Endothelial cell of umbilical vein (primary cell): ENCODE results near the gene CASKIN2. TPM values are rescaled to one million over a fixed set of nuclear protein-coding genes. Genes with fewer than 3 reads are reported as not detected.

Source experiments
- BruUV-seq: library from RNA; stranded (reverse); fragments of 400-500 nt; replicated peaks from 2 replicates; lab custom pipeline; 2021; lab: Mats Ljungman, UMichigan
- CTCF ChIA-PET: fragments of 300-600, 350-600 bp; sonication (Branson Sonifier 250); formaldehyde crosslinking; loops from one replicate; lab custom pipeline; 2021; ENCODE audit warnings: antibody characterized with exemption, inconsistent platforms; lab: Charles Lee
- POLR2A ChIA-PET: fragments of 300-600, 350-600 bp; sonication (Branson Sonifier 250); formaldehyde crosslinking; loops from one replicate; lab custom pipeline; 2021; ENCODE audit warnings: antibody characterized with exemption, inconsistent platforms; lab: Charles Lee
- DNase-seq: peaks from one replicate; pipeline ENCODE4 v3.0.0-alpha.2; 2011; ENCODE audit warnings: low read depth, low spot score
- FAIRE-seq: peaks from 2 replicates; lab custom pipeline; 2011; peaks lifted over from hg19 to GRCh38; lab: Jason Lieb, UNC
- H2AFZ ChIP-seq: 2 replicates; pipeline ENCODE4 v1.6.0; 2012; ENCODE audit warnings: low read depth, low read length, control low read depth, inconsistent platforms
- H3K27ac ChIP-seq: 2 replicates; pipeline ENCODE4 v1.5.1; 2011; ENCODE audit warnings: low read depth, mild to moderate bottlenecking, control low read depth, low read length, moderate library complexity; ENCODE audit not compliant: insufficient read depth
- H3K27me3 ChIP-seq, 2 experiments: 2 replicates each; pipeline versions ENCODE4 v1.6.0 to v1.6.1; 2011; ENCODE audit warnings: low read length in 2 of 2, mixed read lengths in 1 of 2; ENCODE audit not compliant: control insufficient read depth in 2 of 2, insufficient read depth in 2 of 2
- H3K36me3 ChIP-seq, 2 experiments: 2 replicates in 1 of 2; 3 replicates in 1 of 2; pipeline ENCODE4 v1.5.1; 2011; ENCODE audit warnings: low read length in 2 of 2, mild to moderate bottlenecking in 1 of 2, moderate library complexity in 1 of 2; ENCODE audit not compliant: control insufficient read depth in 2 of 2, insufficient read depth in 2 of 2; ENCODE audit errors: extremely low read depth in 1 of 2
- H3K4me1 ChIP-seq: 3 replicates; pipeline ENCODE4 v1.5.1; 2011; ENCODE audit warnings: mild to moderate bottlenecking, low read length; ENCODE audit not compliant: control insufficient read depth, insufficient read depth; ENCODE audit errors: extremely low read depth
- H3K4me2 ChIP-seq: 2 replicates; pipeline ENCODE4 v1.6.1; 2011; ENCODE audit warnings: low read length, control low read depth, mixed read lengths; ENCODE audit not compliant: insufficient read depth
- H3K4me3 ChIP-seq, 3 experiments: fragments of 200-600 bp in 1 of 3; sonication (generic), shearing (Covaris generic) in 1 of 3; replicated peaks in 1 of 3; 2 replicates each; pipeline ENCODE4 v1.5.1; 2011 to 2016; ENCODE audit warnings: control low read depth in 3 of 3, low read length in 3 of 3, mild to moderate bottlenecking in 2 of 3, inconsistent platforms in 1 of 3, low read depth in 1 of 3, moderate library complexity in 1 of 3; ENCODE audit not compliant: insufficient read depth in 1 of 3
- H3K79me2 ChIP-seq: 2 replicates; pipeline ENCODE4 v1.6.0; 2012; ENCODE audit warnings: low read length, inconsistent platforms; ENCODE audit not compliant: control insufficient read depth, insufficient read depth
- H3K9ac ChIP-seq: replicated peaks from 2 replicates; pipeline ENCODE3; 2011; ENCODE audit warnings: low read length, control low read depth; ENCODE audit not compliant: insufficient read depth; ENCODE audit errors: extremely low read depth
- H3K9me1 ChIP-seq: replicated peaks from 3 replicates; pipeline ENCODE4 v1.6.0; 2011; ENCODE audit warnings: mild to moderate bottlenecking, low read length; ENCODE audit not compliant: control insufficient read depth, insufficient read depth; ENCODE audit errors: extremely low read depth
- H3K9me3 ChIP-seq: replicated peaks from 2 replicates; pipeline ENCODE4 v1.5.1; 2012; ENCODE audit warnings: low read length, inconsistent platforms; ENCODE audit not compliant: control insufficient read depth, insufficient read depth
- H4K20me1 ChIP-seq: replicated peaks from 2 replicates; pipeline ENCODE3; 2011; ENCODE audit warnings: mild to moderate bottlenecking, low read length; ENCODE audit not compliant: control insufficient read depth, insufficient read depth; ENCODE audit errors: extremely low read depth
- EZH2 ChIP-seq: IDR thresholded peaks from 2 replicates; pipeline ENCODE4 v1.6.1; 2012; ENCODE audit warnings: borderline replicate concordance, low read depth, mild to moderate bottlenecking, moderate library complexity, low read length, inconsistent platforms; ENCODE audit not compliant: severe bottlenecking
- FOS ChIP-seq: IDR thresholded peaks from 2 replicates; pipeline ENCODE4 v1.6.1; 2011; ENCODE audit warnings: mild to moderate bottlenecking, low read length, moderate library complexity, borderline replicate concordance; ENCODE audit not compliant: insufficient read depth
- GATA2 ChIP-seq: IDR thresholded peaks from 2 replicates; pipeline ENCODE4 v1.7.0; 2011; ENCODE audit warnings: low read depth, mild to moderate bottlenecking, moderate library complexity, mixed read lengths, low read length; ENCODE audit not compliant: insufficient read length, insufficient read depth
- JUN ChIP-seq: IDR thresholded peaks from 2 replicates; pipeline ENCODE4 v1.6.1; 2011; ENCODE audit warnings: borderline replicate concordance, low read depth; ENCODE audit not compliant: insufficient read length, insufficient read depth
- MYC ChIP-seq: IDR thresholded peaks from one replicate; pipeline ENCODE4 v1.6.1; 2011; ENCODE audit warnings: mild to moderate bottlenecking, low read depth, low read length
- POLR2A ChIP-seq: IDR thresholded peaks from 2 replicates; pipeline ENCODE4 v1.6.1; 2012; ENCODE audit warnings: low read depth, mild to moderate bottlenecking, control low read depth, low read length
- POLR2AphosphoS5 ChIP-seq: IDR thresholded peaks from 2 replicates; pipeline ENCODE4 v1.6.1; 2012; ENCODE audit warnings: low read depth, mild to moderate bottlenecking, control low read depth, low read length, moderate library complexity; ENCODE audit not compliant: insufficient read depth
- dilution Hi-C: fragments of 300-500 bp; cut with MboI; formaldehyde crosslinking; loops from one replicate; pipeline ENCODE4 v1.15.0; 2019; ENCODE audit warnings: low sequenced_read_pairs; ENCODE audit not compliant: extremely low pct_ligation_motif_present
- intact Hi-C: fragments of 100-400 bp; cut with micrococcal nuclease; formaldehyde crosslinking; loops from one replicate; pipeline ENCODE4 v1.10.0; 2022
- polyA plus RNA-seq, 4 experiments: library from polyadenylated mRNA; depleted of rRNA in 3 of 4; stranded (reverse) in 3 of 4; unstranded in 1 of 4; fragments of >200 nt; gene quantifications; 2 replicates each; pipeline versions ENCODE4 v1.2.1 to v1.2.3, GENCODE V29; 2011 to 2012; ENCODE audit warnings: missing spikeins in 1 of 4
- total RNA-seq: library from RNA; stranded (reverse); gene quantifications from 2 replicates; pipeline ENCODE4 v1.2.3, GENCODE V29; 2021
- TF ChIP-seq, protein P1 (sequence below), 2 donors: IDR thresholded peaks; 1 replicate in 1 of 2; 2 replicates in 1 of 2; pipeline ENCODE4 v1.5.1; 2011; ENCODE audit warnings: low read length in 2 of 2, mild to moderate bottlenecking in 2 of 2, moderate library complexity in 2 of 2, control low read depth in 1 of 2, inconsistent platforms in 1 of 2, low read depth in 1 of 2; ENCODE audit not compliant: insufficient read depth in 1 of 2; ENCODE audit errors: extremely low read depth in 1 of 2
- TF ChIP-seq, protein P2 (sequence below): IDR thresholded peaks from 2 replicates; pipeline ENCODE4 v1.6.1; 2011; ENCODE audit not compliant: insufficient read depth, insufficient read length

Gene CASKIN2
- total and polyA plus RNA-seq, 2 donors (not counting 3 experiments of a cell fraction or from before 2014, with no cell fraction given), result 13.0 to 37.6 TPM

DNA sequence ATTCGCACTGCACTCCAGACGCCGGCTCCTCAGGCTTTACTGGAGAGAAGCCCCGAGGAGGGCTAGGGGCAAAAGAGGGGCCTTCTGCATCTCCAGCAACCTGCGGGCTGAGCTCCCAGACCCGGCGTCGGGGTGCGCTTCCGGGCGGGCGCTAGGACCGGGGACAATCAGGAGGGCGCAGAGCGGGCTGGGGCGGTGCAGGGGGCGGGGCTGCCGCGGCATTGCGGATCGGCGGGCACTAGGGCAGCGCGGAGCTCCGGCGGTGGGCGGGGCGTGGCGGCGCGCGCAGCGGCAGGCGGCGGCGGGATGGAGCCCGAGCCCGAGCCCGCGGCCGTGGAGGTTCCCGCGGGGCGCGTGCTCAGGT, 900 bp upstream of the CASKIN2 start, which contains the start of gene TSEN54:
TSEN54 (plus strand) TSS at position 274 of the 364 bp plus-strand sequence; CDS start at position 307, 33 bp downstream.
- CTCF ChIA-PET, result interaction anchor here (0.6 to 2.0 kb wide), 22 partner anchors 9 to 234 kb away, joined by 3 to 13 read pairs (median 5); partner anchors contain the start of genes LLGL2, SLC25A19 and TMEM94
- Histone ChIP-seq H3K9ac (peak within 1 kb of the TSS; percentile 83), H3K9me3 (no peaks in the 10 kb centered on the region), H2AFZ (peak within 1 kb of the TSS; percentile 99), H3K36me3 (no peaks in the 10 kb centered on the region), H3K4me2 (peak within 1 kb of the TSS; percentile 93), H3K9me1 (no peaks in the 10 kb centered on the region), H3K27me3 (no peaks in the 10 kb centered on the region), H3K4me3 (peak within 1 kb of the TSS; percentile 57 to 72 (median 70)), H3K27ac (peak within 1 kb of the TSS; percentile 59), H4K20me1 (no peaks in the 10 kb centered on the region), H3K79me2 (peaks cover 34% of the 10 kb centered on the region), H3K4me1 (peaks cover 42% of the 10 kb centered on the region)
- POLR2A ChIA-PET, result no interaction called here
- intact Hi-C loops, result loop anchor here (1.0 to 10.0 kb wide), 3 partner anchors 8 to 471 kb away; partner anchors contain the start of genes ATP5PD and KCTD2
- DNase-seq, result peak; percentile 85
- dilution Hi-C loops, result no loop called here
- BruUV-seq, result no TSS peak
- FAIRE-seq, result peak; percentile 76
- TF ChIP-seq, protein P1, sequence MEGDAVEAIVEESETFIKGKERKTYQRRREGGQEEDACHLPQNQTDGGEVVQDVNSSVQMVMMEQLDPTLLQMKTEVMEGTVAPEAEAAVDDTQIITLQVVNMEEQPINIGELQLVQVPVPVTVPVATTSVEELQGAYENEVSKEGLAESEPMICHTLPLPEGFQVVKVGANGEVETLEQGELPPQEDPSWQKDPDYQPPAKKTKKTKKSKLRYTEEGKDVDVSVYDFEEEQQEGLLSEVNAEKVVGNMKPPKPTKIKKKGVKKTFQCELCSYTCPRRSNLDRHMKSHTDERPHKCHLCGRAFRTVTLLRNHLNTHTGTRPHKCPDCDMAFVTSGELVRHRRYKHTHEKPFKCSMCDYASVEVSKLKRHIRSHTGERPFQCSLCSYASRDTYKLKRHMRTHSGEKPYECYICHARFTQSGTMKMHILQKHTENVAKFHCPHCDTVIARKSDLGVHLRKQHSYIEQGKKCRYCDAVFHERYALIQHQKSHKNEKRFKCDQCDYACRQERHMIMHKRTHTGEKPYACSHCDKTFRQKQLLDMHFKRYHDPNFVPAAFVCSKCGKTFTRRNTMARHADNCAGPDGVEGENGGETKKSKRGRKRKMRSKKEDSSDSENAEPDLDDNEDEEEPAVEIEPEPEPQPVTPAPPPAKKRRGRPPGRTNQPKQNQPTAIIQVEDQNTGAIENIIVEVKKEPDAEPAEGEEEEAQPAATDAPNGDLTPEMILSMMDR (IDR thresholded peaks at IDR 0.05; ENCODE audit: extremely low read depth in 1 of 2, insufficient read depth in 1 of 2, low read depth in 1 of 2, low read length in 2 of 2), result no peak
- TF ChIP-seq FOS, result no peak
- TF ChIP-seq MYC, result no peak
- no peak for TF ChIP-seq EZH2
- TF ChIP-seq GATA2, result no peak
- peak; percentile 71 for TF ChIP-seq POLR2AphosphoS5
- TF ChIP-seq POLR2A, result peak; percentile 58
- TF ChIP-seq JUN, result no peak
- TF ChIP-seq, protein P2, sequence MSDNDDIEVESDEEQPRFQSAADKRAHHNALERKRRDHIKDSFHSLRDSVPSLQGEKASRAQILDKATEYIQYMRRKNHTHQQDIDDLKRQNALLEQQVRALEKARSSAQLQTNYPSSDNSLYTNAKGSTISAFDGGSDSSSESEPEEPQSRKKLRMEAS, result no peak
